Kidney (tissue), 14 donors: ENCODE measurements around the gene SMCHD1. TPM values are rescaled to one million over a fixed set of nuclear protein-coding genes. Genes with fewer than 3 reads are reported as not detected.

Experiments used
- DNase-seq, 5 donors: peaks; one replicate each; pipeline ENCODE4 v3.0.0-alpha.2; 2013 to 2020
- FAIRE-seq: peaks from 2 replicates; lab custom pipeline; 2012; peaks lifted over from hg19 to GRCh38; lab: Jason Lieb, UNC
- H3K27ac ChIP-seq, 2 donors: one replicate each; pipeline ENCODE4 v1.7.0; 2013; ENCODE audit warnings: low read depth in 2 of 2, low read length in 2 of 2, inconsistent platforms in 1 of 2
- H3K27me3 ChIP-seq: one replicate; pipeline ENCODE4 v1.7.1; 2013; ENCODE audit warnings: low read length, inconsistent platforms; ENCODE audit not compliant: control insufficient read depth, insufficient read depth
- H3K36me3 ChIP-seq, 3 donors: one replicate each; pipeline versions ENCODE4 v1.7.0 to v1.7.1; 2013; ENCODE audit warnings: low read length in 3 of 3, control low read depth in 1 of 3, inconsistent platforms in 1 of 3; ENCODE audit not compliant: insufficient read depth in 3 of 3, control insufficient read depth in 2 of 3
- H3K4me1 ChIP-seq, 3 donors: one replicate each; pipeline versions ENCODE4 v1.7.0 to v1.7.1; 2013; ENCODE audit warnings: low read length in 3 of 3, inconsistent platforms in 1 of 3, low read depth in 1 of 3; ENCODE audit not compliant: control insufficient read depth in 2 of 3, insufficient read depth in 2 of 3
- H3K4me3 ChIP-seq, 3 donors: one replicate each; pipeline versions ENCODE4 v1.7.0 to v1.8.1; 2013; ENCODE audit warnings: low read length in 3 of 3, control low read depth in 1 of 3, inconsistent platforms in 1 of 3
- H3K9ac ChIP-seq, 3 donors: one replicate each; pipeline versions ENCODE4 v1.7.0 to v1.7.1; 2013; ENCODE audit warnings: low read length in 3 of 3, control low read depth in 1 of 3, inconsistent platforms in 1 of 3
- H3K9me3 ChIP-seq, 3 donors: one replicate each; pipeline versions ENCODE4 v1.7.0 to v1.7.1; 2013; ENCODE audit warnings: low read length in 3 of 3, control low read depth in 1 of 3, inconsistent platforms in 1 of 3; ENCODE audit not compliant: control insufficient read depth in 2 of 3, insufficient read depth in 1 of 3
- CTCF ChIP-seq: IDR thresholded peaks from 3 replicates; pipeline ENCODE4 v1.5.1; 2012; ENCODE audit warnings: mild to moderate bottlenecking, moderate library complexity, borderline replicate concordance; ENCODE audit not compliant: insufficient read depth; ENCODE audit errors: extremely low read depth
- intact Hi-C: fragments of 100-400 bp; cut with DNase I; formaldehyde crosslinking; loops from one replicate; pipeline ENCODE4 v1.11.1; 2022
- polyA plus RNA-seq: library from polyadenylated mRNA; stranded (reverse); fragments of 350-450 nt; fragmentation: Illumina TruSeq; extraction: RNeasy Lipid Tissue Mini Kit (QIAGEN cat#74804); gene quantifications from one replicate; pipeline ENCODE4 v1.2.3, GENCODE V29; 2014; ENCODE audit warnings: low read depth, low replicate concordance; ENCODE audit not compliant: insufficient read depth
- total RNA-seq: library from RNA; stranded (reverse); fragmentation: NEBNext Ultra II Directional; extraction: Animal tissue kit (Norgen Biotek cat#: 25700); gene quantifications from one replicate; pipeline ENCODE4 v1.2.1, GENCODE V29; 2021
- donor health status: control.
- donor health status: control.
- donor health status: control.
- donor health status: control.
- donor health status: control.
- donor health status: DM: yes; HTN: yes; CAD: no.
- donor health status: Normal renal cell carcinoma (clear cell type).

SMCHD1 gene
- total and polyA plus RNA-seq, 2 donors from 2014 or later = 5.2 to 59.0 TPM

- H3K36me3 ChIP-seq = no peaks in the 10 kb centered on the region
- DNase-seq (no peak), FAIRE-seq (no peak)
- H3K4me1 ChIP-seq = peaks cover 0 to 4% (median 0%) of the 10 kb centered on the region in 3 donors
- no peaks in the 10 kb centered on the region for H3K9me3 ChIP-seq
- H3K27me3 ChIP-seq = peaks cover 10% of the 10 kb centered on the region
- intact Hi-C loops = no loop called here
- H3K9ac ChIP-seq = no peak overlapping the region
- TF ChIP-seq CTCF = no peak
- no peak overlapping the region for H3K27ac ChIP-seq
- no peak overlapping the region for H3K4me3 ChIP-seq
Measured at GRCh38 chr18:2845172-2845571, 189.6 kb downstream of the SMCHD1 start.

GRCh38 chr18:2846636-2847316 is 191.2 kb downstream of the SMCHD1 start, which contains the start of gene EMILIN2:
Gene EMILIN2, plus strand, starts transcription at chr18:2847006. Its CDS starts 183 bp downstream, at chr18:2847189.
- H3K27me3 ChIP-seq = peaks cover 10% of the 10 kb centered on the region
- no peak for TF ChIP-seq CTCF

GRCh38 chr18:2847317-2848246 is 192.1 kb downstream of the SMCHD1 start:
- H3K4me1 ChIP-seq = peaks cover 0 to 4% (median 0%) of the 10 kb centered on the region in 3 donors
- H3K9me3 ChIP-seq = no peaks in the 10 kb centered on the region
- intact Hi-C loops = no loop called here
- DNase-seq = peak in 4 of 5 donors; percentile 51 to 63 (median 58)
- H3K27me3 ChIP-seq = peaks cover 10% of the 10 kb centered on the region
- H3K36me3 ChIP-seq = no peaks in the 10 kb centered on the region
- no peak for FAIRE-seq
- no peak overlapping the region for H3K27ac ChIP-seq
- no peak for TF ChIP-seq CTCF
- no peak overlapping the region for H3K4me3 ChIP-seq
- H3K9ac ChIP-seq = no peak overlapping the region

More at GRCh38 chr18:2846636-2847316, 191.2 kb downstream of the SMCHD1 start, which contains the start of gene EMILIN2:
- peak within 1 kb of the TSS; percentile 21 to 39 (median 38) for H3K4me3 ChIP-seq
- FAIRE-seq = no peak
- H3K9ac ChIP-seq = no peak within 1 kb of the TSS
- no peaks in the 10 kb centered on the region for H3K36me3 ChIP-seq
- H3K27ac ChIP-seq = no peak within 1 kb of the TSS
- peak; percentile 50 to 87 (median 61) for DNase-seq
- peaks cover 0 to 4% (median 0%) of the 10 kb centered on the region in 3 donors for H3K4me1 ChIP-seq
- intact Hi-C loops = no loop called here
- H3K9me3 ChIP-seq = no peaks in the 10 kb centered on the region
